HG03571 (cell line): ENCODE results near the gene RBL1.
A peak's percentile ranks its signal among the peaks of the same experiment; 100 is the strongest.
"Not testable (repeated sequence)": the region's sequence is repeated elsewhere in the genome, so short reads cannot be mapped to it uniquely, and the experiment has no call there.

Experiments
- ATAC-seq: cut with Tn5 transposase; IDR thresholded peaks from one replicate; pipeline ENCODE4 v1.9.1; 2021; ENCODE audit not compliant: unreplicated experiment

Gene RBL1

DNA sequence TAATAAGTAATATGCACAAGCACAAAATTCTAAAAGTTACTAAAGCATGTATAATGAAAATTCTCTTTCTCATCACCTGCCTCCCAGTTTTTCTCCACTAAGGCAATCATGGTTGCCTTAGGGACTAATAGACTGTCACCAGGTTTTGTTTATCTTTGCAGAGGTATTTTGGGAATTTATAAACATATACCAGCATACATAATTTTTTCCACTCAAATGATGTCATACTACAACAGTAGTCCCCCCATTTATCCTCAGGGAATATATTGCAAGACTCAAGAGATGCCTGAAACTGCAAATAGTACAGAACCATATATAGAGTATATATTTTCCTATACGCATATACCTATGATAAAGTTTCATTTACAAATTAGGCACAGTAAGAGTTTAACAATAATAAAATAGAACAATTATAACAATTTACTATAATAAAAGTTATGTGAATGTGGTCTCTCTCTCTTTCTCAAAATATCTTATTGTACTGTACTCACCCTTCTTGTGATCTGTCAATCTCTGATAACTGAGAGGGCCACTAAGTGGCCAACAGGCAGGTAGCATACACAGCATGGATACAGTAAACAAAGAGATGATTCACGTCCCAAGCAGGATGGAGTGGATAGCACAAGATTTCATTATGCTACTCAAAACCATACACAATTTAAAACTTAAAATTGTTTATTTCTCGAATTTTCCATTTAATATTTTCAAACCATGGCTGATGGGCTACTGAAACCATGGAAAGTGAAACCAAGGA, 19.7 kb downstream of the RBL1 start:
- ATAC-seq, result no peak

GRCh38 chr20:37072293-37073196, 23.3 kb downstream of the RBL1 start:
- no peak for ATAC-seq

GRCh38 chr20:37071481-37071911, 24.3 kb downstream of the RBL1 start:
- ATAC-seq, result no peak

DNA sequence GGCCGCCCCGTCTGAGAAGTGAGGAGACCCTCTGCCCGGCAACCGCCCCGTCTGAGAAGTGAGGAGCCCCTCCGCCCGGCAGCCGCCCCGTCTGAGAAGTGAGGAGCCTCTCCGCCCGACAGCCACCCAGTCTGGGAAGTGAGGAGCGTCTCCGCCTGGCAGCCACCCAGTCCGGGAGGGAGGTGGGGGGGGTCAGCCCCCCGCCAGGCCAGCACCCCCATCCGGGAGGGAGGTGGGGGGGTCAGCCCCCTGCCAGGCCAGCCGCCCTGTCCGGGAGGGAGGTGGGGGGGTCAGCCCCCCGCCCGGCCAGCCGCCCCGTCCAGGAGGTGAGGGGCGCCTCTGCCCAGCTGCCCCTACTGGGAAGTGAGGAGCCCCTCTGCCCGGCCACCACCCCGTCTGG, 26.2 kb downstream of the RBL1 start:
- ATAC-seq, result not testable (repeated sequence)

- ATAC-seq, result no peak
Measured at GRCh38 chr20:37066168-37066567, 29.6 kb downstream of the RBL1 start.

DNA sequence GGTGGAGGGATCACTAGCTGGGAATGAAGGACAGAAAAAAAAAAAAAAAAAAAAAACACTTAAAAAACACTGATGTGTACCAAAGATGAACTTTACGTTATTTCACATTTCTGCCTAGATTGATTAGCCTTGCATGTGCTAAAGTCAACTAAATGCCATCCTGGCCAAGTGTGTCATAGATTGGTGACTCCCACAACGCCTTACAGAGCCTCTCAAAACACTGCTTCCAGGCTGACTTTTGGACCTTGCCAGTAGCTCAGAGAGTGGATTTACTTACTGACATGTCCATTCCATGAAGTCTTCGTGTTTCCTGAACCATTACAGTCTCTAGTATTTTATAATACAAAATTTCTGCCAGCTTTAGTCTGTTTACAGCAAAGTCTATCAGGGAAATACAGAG, 40.5 kb downstream of the RBL1 start:
- no peak for ATAC-seq

DNA sequence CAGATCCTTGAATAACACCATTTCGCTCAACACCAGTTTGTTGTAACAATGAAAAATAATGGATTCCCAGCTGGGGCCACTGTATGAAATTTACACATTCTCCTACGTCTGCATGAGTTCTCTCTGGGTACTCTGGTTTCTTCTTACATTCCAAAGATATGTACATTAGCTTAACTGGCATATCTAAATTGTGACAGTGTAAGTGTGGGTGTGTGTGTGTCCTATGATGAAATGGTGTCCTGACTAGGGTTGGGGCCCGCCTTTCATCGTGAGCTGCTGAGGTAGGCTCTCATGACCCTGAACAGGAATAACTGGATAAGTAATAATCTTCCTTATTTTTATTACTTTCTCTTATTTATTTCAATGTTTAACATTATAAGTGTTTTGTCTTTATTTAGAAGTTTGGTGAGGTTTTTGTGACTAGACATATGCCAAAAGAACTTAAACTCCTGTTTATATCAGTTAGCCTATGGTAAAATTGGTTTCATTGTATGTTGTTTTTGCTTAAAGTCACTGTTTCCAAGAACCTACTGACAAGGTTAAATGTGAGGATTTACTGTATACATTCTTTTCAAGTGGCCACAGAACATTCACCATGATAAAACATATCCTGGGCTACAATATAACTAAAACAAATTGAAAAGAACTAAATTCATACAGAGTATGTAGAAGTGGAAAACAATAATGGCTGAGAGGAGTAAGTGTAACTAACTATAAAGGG, 42.4 kb downstream of the RBL1 start:
- ATAC-seq, result no peak

- ATAC-seq, result peak; percentile 54
Measured at GRCh38 chr20:37042986-37043972, 52.5 kb downstream of the RBL1 start.

- ATAC-seq, result not testable (repeated sequence)
Measured at GRCh38 chr20:37039366-37039765, 56.4 kb downstream of the RBL1 start.

GRCh38 chr20:37032077-37032476, 63.7 kb downstream of the RBL1 start:
- no peak for ATAC-seq

DNA sequence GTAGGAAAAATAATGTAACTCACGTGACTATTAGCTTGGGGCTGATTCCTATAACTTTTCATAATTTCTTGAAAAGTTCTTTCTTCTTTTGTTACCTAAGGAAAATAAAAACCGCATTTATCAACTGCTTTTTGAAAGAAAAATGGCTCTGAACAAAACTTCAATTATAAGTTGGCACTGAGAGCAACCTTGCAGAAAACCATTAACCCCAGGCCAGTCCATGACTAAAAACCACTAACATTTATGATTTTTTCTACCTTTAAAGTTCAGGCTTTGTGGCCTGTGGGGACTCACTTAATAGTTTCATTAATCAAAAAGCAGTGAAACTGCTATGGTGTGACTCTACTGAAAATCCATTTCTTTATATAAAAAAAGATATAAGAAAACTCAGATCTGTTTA, 75.2 kb downstream of the RBL1 start:
- ATAC-seq, result no peak

- not testable (repeated sequence) for ATAC-seq
Measured at GRCh38 chr20:37012631-37013030, 83.2 kb downstream of the RBL1 start.

DNA sequence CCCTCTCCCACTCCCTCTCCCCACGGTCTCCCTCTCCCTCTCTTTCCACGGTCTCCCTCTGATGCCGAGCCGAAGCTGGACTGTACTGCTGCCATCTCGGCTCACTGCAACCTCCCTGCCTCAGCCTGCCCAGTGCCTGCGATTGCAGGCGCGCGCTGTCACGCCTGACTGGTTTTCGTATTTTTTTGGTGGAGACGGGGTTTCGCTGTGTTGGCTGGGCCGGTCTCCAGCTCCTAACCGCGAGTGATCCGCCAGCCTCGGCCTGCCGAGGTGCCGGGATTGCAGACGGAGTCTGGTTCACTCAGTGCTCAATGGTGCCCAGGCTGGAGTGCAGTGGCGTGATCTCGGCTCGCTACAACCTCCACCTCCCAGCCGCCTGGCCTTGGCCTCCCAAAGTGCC, 83.9 kb downstream of the RBL1 start:
- ATAC-seq, result not testable (repeated sequence)

GRCh38 chr20:37011147-37011546, 84.7 kb downstream of the RBL1 start:
- no peak for ATAC-seq

DNA sequence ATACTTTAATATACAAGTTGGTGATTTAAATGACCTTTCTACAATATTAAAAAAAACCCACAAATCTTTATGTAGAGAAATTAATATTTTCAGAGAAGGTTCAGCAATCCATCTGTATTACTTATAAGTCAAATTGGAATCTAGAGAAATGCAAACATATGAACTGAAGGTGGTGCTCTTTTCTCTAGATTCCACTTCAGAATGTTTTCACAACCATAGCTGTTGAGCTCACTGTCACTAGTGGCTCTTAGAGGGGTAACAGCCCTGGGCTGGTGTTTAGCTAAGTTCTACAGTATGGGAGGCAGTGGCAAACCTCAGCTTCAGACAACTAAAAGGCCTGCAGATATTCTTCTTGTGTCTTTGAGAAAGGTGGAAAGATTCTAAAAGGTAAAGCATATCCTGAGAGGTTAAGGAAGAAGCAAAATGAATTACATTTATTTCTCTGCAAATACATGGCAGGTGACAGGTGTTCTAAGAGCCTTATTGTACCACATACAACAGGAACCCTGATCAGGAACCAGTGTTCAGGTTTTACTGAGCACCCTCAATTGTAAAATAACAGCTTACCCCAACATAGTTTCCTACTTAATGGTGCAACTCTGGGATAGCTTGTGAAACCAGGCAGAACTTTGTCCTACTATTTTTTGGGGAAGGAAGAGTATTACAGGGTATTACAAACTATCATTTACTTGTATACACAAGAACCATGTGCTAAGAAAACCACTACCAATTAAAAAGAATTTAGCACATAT, 87.7 kb downstream of the RBL1 start:
- no peak for ATAC-seq

- not testable (repeated sequence) for ATAC-seq
Measured at GRCh38 chr20:37005062-37005942, 90.5 kb downstream of the RBL1 start.

GRCh38 chr20:37001634-37002033, 94.2 kb downstream of the RBL1 start:
- ATAC-seq, result not testable (repeated sequence)

GRCh38 chr20:37000171-37000570, 95.6 kb downstream of the RBL1 start:
- not testable (repeated sequence) for ATAC-seq
